ENCODE results near the gene RPS2.

DNA sequence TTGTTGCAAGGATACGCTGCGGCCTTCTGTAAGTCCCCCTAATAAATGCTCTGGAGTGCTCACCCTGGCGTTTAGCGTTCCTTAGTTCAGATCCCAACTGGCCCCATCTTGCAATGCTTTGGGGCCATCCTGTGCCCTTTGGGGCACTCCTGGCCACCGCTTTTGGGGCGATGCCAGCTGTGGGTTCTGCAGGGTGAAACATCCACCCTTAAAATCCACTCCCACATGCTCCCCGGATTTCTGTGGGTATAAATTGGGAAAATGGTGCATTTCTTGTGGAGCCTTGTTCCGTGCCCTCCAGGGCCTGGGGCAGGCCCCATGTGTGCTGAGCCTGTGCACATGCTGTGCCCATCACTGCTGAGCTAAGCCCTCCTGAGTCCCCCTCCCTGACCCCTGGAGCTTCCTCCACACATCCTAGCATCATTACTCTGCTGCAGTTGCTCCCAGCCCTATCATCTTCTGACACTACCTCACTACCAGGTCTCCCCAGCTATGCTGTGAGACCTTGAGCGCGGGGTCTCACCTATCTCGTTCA lies 27.6 kb downstream of the RPS2 start:
- TF ChIP-seq POLR2A (IDR thresholded peaks at IDR 0.05; ENCODE audit: low read depth, low read length): no peak
- no peak for TF ChIP-seq POLR2AphosphoS5 (IDR thresholded peaks at IDR 0.05; ENCODE audit: low read depth, low read length)

Measured in GM12892 (cell line).